Uterus (tissue), 4 donors: ENCODE results near the gene GOLGA7B. TPM values are rescaled to one million over a fixed set of nuclear protein-coding genes. Genes with fewer than 3 reads are reported as not detected.
A peak's percentile ranks its signal among the peaks of the same experiment; 100 is the strongest.

Source experiments
- DNase-seq, 2 donors: peaks; one replicate each; pipeline ENCODE4 v3.0.0-alpha.2; 2019 to 2020
- H3K27ac ChIP-seq, 2 donors: fragments of 200-600 bp; sonication (generic); 1 replicate in 1 of 2; 2 replicates in 1 of 2; pipeline ENCODE4 v1.5.1; 2016 to 2018
- H3K27me3 ChIP-seq, 2 donors: fragments of 200-600 bp; sonication (generic); one replicate each; pipeline ENCODE4 v1.5.1; 2018 to 2019; ENCODE audit warnings: control low read depth in 1 of 2
- H3K36me3 ChIP-seq, 2 donors: fragments of 200-600 bp; sonication (generic); one replicate each; pipeline ENCODE4 v1.5.1; 2019; ENCODE audit warnings: control low read depth in 1 of 2
- H3K4me1 ChIP-seq, 2 donors: fragments of 200-600 bp; sonication (generic); one replicate each; pipeline ENCODE4 v1.5.1; 2018 to 2019; ENCODE audit warnings: control low read depth in 1 of 2
- H3K4me3 ChIP-seq, 2 donors: fragments of 200-600 bp; sonication (generic); 1 replicate in 1 of 2; 2 replicates in 1 of 2; pipeline ENCODE4 v1.5.1; 2018 to 2019; ENCODE audit warnings: mild to moderate bottlenecking in 1 of 2
- H3K9me3 ChIP-seq, 2 donors: fragments of 200-600 bp; sonication (generic); one replicate each; pipeline ENCODE4 v1.5.1; 2019; ENCODE audit warnings: control low read depth in 1 of 2
- CTCF ChIP-seq, 4 experiments: fragments of 200-600 bp in 2 of 4; fragments of 450-650 bp in 2 of 4; sonication (generic) in 2 of 4; IDR thresholded peaks; one replicate each; pipeline ENCODE4 v1.5.1; 2016 to 2019; ENCODE audit warnings: antibody characterized with exemption in 4 of 4, mild to moderate bottlenecking in 2 of 4, moderate library complexity in 1 of 4
- POLR2A ChIP-seq, 2 donors: fragments of 450-650 bp; IDR thresholded peaks; one replicate each; pipeline ENCODE4 v1.6.1; 2016; ENCODE audit warnings: antibody characterized with exemption in 2 of 2, mild to moderate bottlenecking in 1 of 2, moderate library complexity in 1 of 2
- intact Hi-C: fragments of 100-400 bp; cut with DNase I; formaldehyde crosslinking; loops from one replicate; pipeline ENCODE4 v1.15.1; 2023; ENCODE audit warnings: low total_unique reads
- total RNA-seq, 4 donors: library from RNA; depleted of rRNA in 3 of 4; stranded (reverse); fragments of >200 nt in 3 of 4; gene quantifications; one replicate each; pipeline versions ENCODE4 v1.1.0 to v1.2.4, GENCODE V29; 2014 to 2023
- donor health status: DM: yes; HTN: yes; CAD: no.

The GOLGA7B gene
- total RNA-seq, 4 donors from 2014 or later, result 0.09 to 3.1 TPM; not detected in 2

GRCh38 chr10:97866524-97867219 is 17.0 kb downstream of the GOLGA7B start:
- no peak for TF ChIP-seq CTCF (IDR thresholded peaks at IDR 0.05)
- TF ChIP-seq POLR2A (IDR thresholded peaks at IDR 0.05), result no peak
- DNase-seq, result no peak
- Histone ChIP-seq H3K4me1 (no peaks in the 10 kb centered on the region), H3K4me3 (no peak overlapping the region), H3K36me3 (no peaks in the 10 kb centered on the region), H3K9me3 (no peaks in the 10 kb centered on the region), H3K27me3 (no peaks in the 10 kb centered on the region), H3K27ac (no peak overlapping the region)
- intact Hi-C loops, result no loop called here

DNA sequence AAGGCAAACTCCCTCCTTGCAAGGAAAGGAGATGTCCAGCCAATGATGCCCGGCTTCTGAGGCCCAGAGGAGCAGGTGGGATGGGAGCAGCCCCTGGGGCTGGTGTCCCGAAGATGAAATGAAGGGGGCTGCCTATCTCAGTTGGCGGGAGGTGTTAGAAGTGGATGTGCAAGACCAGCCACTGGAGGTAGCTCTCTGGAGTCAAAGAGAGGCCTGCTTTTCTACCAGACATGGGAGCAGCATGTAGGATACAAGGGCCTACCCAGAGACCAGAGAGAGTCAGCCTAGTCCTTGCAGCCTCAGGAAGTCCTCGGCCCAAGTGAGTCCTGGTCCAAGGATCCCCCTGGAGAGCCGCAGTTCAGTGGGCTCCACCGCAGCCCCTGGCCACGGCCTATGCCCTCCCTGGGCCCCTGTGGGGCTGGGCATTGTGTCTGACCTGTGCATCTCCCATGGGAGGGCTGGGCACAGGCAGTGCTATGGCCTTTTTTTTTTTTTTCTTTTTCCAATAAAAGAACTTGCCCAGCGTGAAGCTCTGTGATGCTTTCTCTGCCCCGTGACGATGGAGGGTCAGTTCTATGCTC is 17.7 kb downstream of the GOLGA7B start:
- H3K4me3 ChIP-seq, result no peak overlapping the region
- no peak for DNase-seq
- H3K4me1 ChIP-seq, result no peaks in the 10 kb centered on the region
- TF ChIP-seq POLR2A (IDR thresholded peaks at IDR 0.05), result no peak
- no peak for TF ChIP-seq CTCF (IDR thresholded peaks at IDR 0.05)
- intact Hi-C loops, result no loop called here
- no peak overlapping the region for H3K27ac ChIP-seq
- no peaks in the 10 kb centered on the region for H3K27me3 ChIP-seq
- H3K36me3 ChIP-seq, result no peaks in the 10 kb centered on the region
- no peaks in the 10 kb centered on the region for H3K9me3 ChIP-seq

- H3K4me1 ChIP-seq, result no peaks in the 10 kb centered on the region
- TF ChIP-seq CTCF (IDR thresholded peaks at IDR 0.05), result no peak
- no peak for TF ChIP-seq POLR2A (IDR thresholded peaks at IDR 0.05)
- no peak overlapping the region for H3K4me3 ChIP-seq
- H3K36me3 ChIP-seq, result no peaks in the 10 kb centered on the region
- intact Hi-C loops, result no loop called here
- H3K27me3 ChIP-seq, result no peaks in the 10 kb centered on the region
- no peak for DNase-seq
- H3K27ac ChIP-seq, result no peak overlapping the region
- no peaks in the 10 kb centered on the region for H3K9me3 ChIP-seq
These were observed 18.6 kb downstream of the GOLGA7B start for GRCh38 chr10:97868134-97868685.

DNA sequence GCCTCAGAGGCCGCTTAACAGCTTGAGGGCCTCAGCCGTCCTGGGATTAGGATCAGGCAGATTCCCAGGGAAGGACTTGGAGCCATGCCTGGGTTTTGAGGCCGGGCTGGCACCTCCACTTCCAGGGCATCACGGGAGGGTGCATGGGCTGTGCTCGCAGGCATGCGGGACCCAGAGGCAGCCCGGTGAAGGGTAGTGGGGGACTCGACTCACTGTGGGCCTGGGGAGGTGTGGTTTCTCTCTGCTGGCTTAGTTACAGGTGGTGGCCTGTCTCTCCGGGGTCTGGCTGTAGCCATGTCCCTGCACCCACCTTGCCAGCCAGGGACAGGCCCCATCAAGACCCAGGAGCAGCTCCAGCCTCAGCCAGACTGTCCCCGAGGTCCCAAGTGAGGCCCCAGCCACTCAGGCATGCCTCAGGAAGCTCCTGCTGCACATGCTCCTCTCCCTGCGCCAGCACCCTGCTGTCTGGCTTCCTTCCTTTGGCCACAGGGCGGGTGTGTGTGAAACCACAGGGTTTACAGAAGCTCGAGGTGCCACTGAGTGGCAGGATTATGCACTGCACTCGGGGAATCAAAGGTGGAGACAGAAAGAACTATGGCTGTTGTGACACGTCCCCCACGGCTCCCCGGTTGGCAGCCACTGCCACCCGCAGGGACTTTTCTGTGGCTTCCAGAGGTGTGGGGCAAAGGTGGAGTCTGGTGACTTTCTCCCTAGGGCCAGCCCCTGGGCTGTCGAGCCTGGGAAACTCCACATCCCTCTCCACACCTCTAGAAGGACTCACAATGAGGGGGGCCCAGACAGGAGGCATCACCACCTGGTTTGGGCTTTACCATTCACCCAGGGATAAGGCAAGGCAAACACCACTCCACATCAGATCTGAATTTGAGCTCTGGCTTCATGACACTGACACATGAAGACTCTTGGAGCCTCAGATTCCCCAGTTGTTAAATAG is 19.7 kb downstream of the GOLGA7B start:
- Histone ChIP-seq H3K9me3 (no peaks in the 10 kb centered on the region), H3K27ac (no peak overlapping the region), H3K27me3 (no peaks in the 10 kb centered on the region), H3K4me1 (no peaks in the 10 kb centered on the region), H3K4me3 (no peak overlapping the region), H3K36me3 (no peaks in the 10 kb centered on the region)
- TF ChIP-seq POLR2A (IDR thresholded peaks at IDR 0.05), result no peak
- peak; percentile 27 to 88 (median 58) for TF ChIP-seq CTCF (IDR thresholded peaks at IDR 0.05)
- DNase-seq, result peak; percentile 36 to 38
- intact Hi-C loops, result no loop called here
